Activated T-helper 2 cell treated with anti-CD3 and anti-CD28 coated beads, Interferon-gamma antibody, Interleukin-2, Interleukin-4, amounts not matched to agents 10 μg/mL and 5 μg/mL and 100 μg/mL, durations not matched to agents 14 hours and 24 hours and 36 hours (primary cell): ENCODE measurements around the gene LLGL2. TPM values are rescaled to one million over a fixed set of nuclear protein-coding genes. Genes with fewer than 3 reads are reported as not detected.

Experiments used
- DNase-seq: peaks from one replicate; pipeline ENCODE4 v3.0.0; 2021; ENCODE audit warnings: low spot score
- H3K27ac Mint-ChIP-seq: one replicate; pipeline ENCODE4 v1.8.0; 2021; ENCODE audit warnings: mixed read lengths
- H3K27me3 Mint-ChIP-seq: one replicate; pipeline ENCODE4 v1.8.0; 2021; ENCODE audit warnings: low read depth, mixed read lengths
- H3K36me3 Mint-ChIP-seq: one replicate; pipeline ENCODE4 v1.8.0; 2021; ENCODE audit warnings: low read depth, mixed read lengths
- H3K4me1 Mint-ChIP-seq: one replicate; pipeline ENCODE4 v1.8.0; 2021; ENCODE audit warnings: low read depth, mixed read lengths
- H3K4me3 Mint-ChIP-seq: one replicate; pipeline ENCODE4 v1.8.0; 2021; ENCODE audit warnings: low read depth, mild to moderate bottlenecking, moderate library complexity, mixed read lengths
- H3K9me3 Mint-ChIP-seq: one replicate; pipeline ENCODE4 v1.8.0; 2021; ENCODE audit warnings: mixed read lengths
- intact Hi-C: fragments of 100-400 bp; cut with micrococcal nuclease; formaldehyde crosslinking; loops from one replicate; pipeline ENCODE4 v1.15.1; 2023
- total RNA-seq: library from RNA; stranded (reverse); gene quantifications from 2 replicates; pipeline ENCODE4 v1.2.3, GENCODE V29; 2022

Gene LLGL2
- total RNA-seq, 1 donor from 2014 or later = 13.5 TPM

- Mint-ChIP-seq H3K4me3 (no peak overlapping the region), H3K27ac (no peak overlapping the region), H3K36me3 (no peaks in the 10 kb centered on the region), H3K27me3 (no peaks in the 10 kb centered on the region), H3K4me1 (no peaks in the 10 kb centered on the region), H3K9me3 (no peaks in the 10 kb centered on the region)
- intact Hi-C loops = no loop called here
- DNase-seq = no peak
Observed at GRCh38 chr17:75557852-75558665, 32.6 kb downstream of the LLGL2 start.

- H3K9me3 Mint-ChIP-seq = no peaks in the 10 kb centered on the region
- H3K36me3 Mint-ChIP-seq = no peaks in the 10 kb centered on the region
- H3K27ac Mint-ChIP-seq = no peak overlapping the region
- H3K4me3 Mint-ChIP-seq = no peak overlapping the region
- intact Hi-C loops = no loop called here
- H3K27me3 Mint-ChIP-seq = no peaks in the 10 kb centered on the region
- no peaks in the 10 kb centered on the region for H3K4me1 Mint-ChIP-seq
- DNase-seq = no peak
Observed at GRCh38 chr17:75558666-75559530, 33.4 kb downstream of the LLGL2 start.

- no peak for DNase-seq
- Mint-ChIP-seq H3K27me3 (no peaks in the 10 kb centered on the region), H3K4me1 (no peaks in the 10 kb centered on the region), H3K27ac (no peak overlapping the region), H3K9me3 (no peaks in the 10 kb centered on the region), H3K4me3 (no peak overlapping the region), H3K36me3 (no peaks in the 10 kb centered on the region)
- intact Hi-C loops = no loop called here
Observed at GRCh38 chr17:75559958-75560533, 34.5 kb downstream of the LLGL2 start.

- no peaks in the 10 kb centered on the region for H3K27me3 Mint-ChIP-seq
- H3K36me3 Mint-ChIP-seq = no peaks in the 10 kb centered on the region
- no peaks in the 10 kb centered on the region for H3K9me3 Mint-ChIP-seq
- no peak for DNase-seq
- H3K4me3 Mint-ChIP-seq = no peak overlapping the region
- intact Hi-C loops = no loop called here
- H3K4me1 Mint-ChIP-seq = no peaks in the 10 kb centered on the region
- H3K27ac Mint-ChIP-seq = no peak overlapping the region
Observed at GRCh38 chr17:75561927-75562603, 36.6 kb downstream of the LLGL2 start.

- Mint-ChIP-seq H3K27me3 (no peaks in the 10 kb centered on the region), H3K9me3 (no peaks in the 10 kb centered on the region), H3K4me3 (no peak overlapping the region), H3K27ac (no peak overlapping the region), H3K36me3 (no peaks in the 10 kb centered on the region), H3K4me1 (no peaks in the 10 kb centered on the region)
- intact Hi-C loops = no loop called here
- DNase-seq = no peak
Observed at GRCh38 chr17:75563063-75563758, 37.7 kb downstream of the LLGL2 start.

- Mint-ChIP-seq H3K9me3 (no peaks in the 10 kb centered on the region), H3K36me3 (no peaks in the 10 kb centered on the region), H3K27me3 (no peaks in the 10 kb centered on the region), H3K27ac (no peak overlapping the region), H3K4me1 (no peaks in the 10 kb centered on the region), H3K4me3 (no peak overlapping the region)
- intact Hi-C loops = no loop called here
- DNase-seq = no peak
Observed at GRCh38 chr17:75564195-75564594, 38.7 kb downstream of the LLGL2 start.

- H3K36me3 Mint-ChIP-seq = no peaks in the 10 kb centered on the region
- intact Hi-C loops = no loop called here
- no peak overlapping the region for H3K4me3 Mint-ChIP-seq
- H3K27ac Mint-ChIP-seq = no peak overlapping the region
- H3K4me1 Mint-ChIP-seq = no peaks in the 10 kb centered on the region
- no peak for DNase-seq
- H3K27me3 Mint-ChIP-seq = no peaks in the 10 kb centered on the region
- no peaks in the 10 kb centered on the region for H3K9me3 Mint-ChIP-seq
Observed at GRCh38 chr17:75565066-75565465, 39.6 kb downstream of the LLGL2 start.

- H3K27ac Mint-ChIP-seq = no peak overlapping the region
Observed at GRCh38 chr17:75565618-75566017, 40.1 kb downstream of the LLGL2 start.

GRCh38 chr17:75566416-75566815 lies 40.9 kb downstream of the LLGL2 start:
- no peaks in the 10 kb centered on the region for H3K36me3 Mint-ChIP-seq
- no peak overlapping the region for H3K4me3 Mint-ChIP-seq
- H3K27ac Mint-ChIP-seq = no peak overlapping the region
- intact Hi-C loops = no loop called here
- H3K9me3 Mint-ChIP-seq = no peaks in the 10 kb centered on the region
- no peak for DNase-seq
- H3K4me1 Mint-ChIP-seq = peaks cover 3% of the 10 kb centered on the region
- no peaks in the 10 kb centered on the region for H3K27me3 Mint-ChIP-seq

More at GRCh38 chr17:75565618-75566017, 40.1 kb downstream of the LLGL2 start:
- intact Hi-C loops = no loop called here
- Mint-ChIP-seq H3K36me3 (no peaks in the 10 kb centered on the region), H3K4me1 (no peaks in the 10 kb centered on the region), H3K27me3 (no peaks in the 10 kb centered on the region), H3K9me3 (no peaks in the 10 kb centered on the region), H3K4me3 (no peak overlapping the region)
- no peak for DNase-seq

GRCh38 chr17:75566834-75567233 lies 41.3 kb downstream of the LLGL2 start:
- no peak overlapping the region for H3K4me3 Mint-ChIP-seq
- no peak for DNase-seq
- H3K36me3 Mint-ChIP-seq = no peaks in the 10 kb centered on the region
- no peak overlapping the region for H3K27ac Mint-ChIP-seq
- H3K27me3 Mint-ChIP-seq = no peaks in the 10 kb centered on the region
- H3K4me1 Mint-ChIP-seq = peaks cover 3% of the 10 kb centered on the region
- intact Hi-C loops = no loop called here
- H3K9me3 Mint-ChIP-seq = no peaks in the 10 kb centered on the region

GRCh38 chr17:75568412-75569255 lies 43.1 kb downstream of the LLGL2 start:
- Mint-ChIP-seq H3K9me3 (no peaks in the 10 kb centered on the region), H3K36me3 (no peaks in the 10 kb centered on the region), H3K4me3 (no peak overlapping the region), H3K27ac (no peak overlapping the region), H3K27me3 (no peaks in the 10 kb centered on the region), H3K4me1 (peaks cover 3% of the 10 kb centered on the region)
- DNase-seq = no peak
- intact Hi-C loops = no loop called here
